Mammary epithelial cell (primary cell): ENCODE measurements around the gene ERBB4.

Experiments
- CTCF ChIP-seq, 2 donors: IDR thresholded peaks in 1 of 2; conservative IDR thresholded peaks in 1 of 2; 2 replicates each; pipeline ENCODE4 v1.5.1; 2011 to 2012; ENCODE audit warnings: inconsistent platforms in 2 of 2, low read length in 2 of 2, mild to moderate bottlenecking in 2 of 2, control low read depth in 1 of 2, low read depth in 1 of 2; ENCODE audit not compliant: insufficient read depth in 1 of 2; ENCODE audit errors: extremely low read depth in 1 of 2
- EZH2 ChIP-seq: IDR thresholded peaks from 2 replicates; pipeline ENCODE4 v1.6.1; 2012; ENCODE audit warnings: low read length, inconsistent platforms, borderline replicate concordance

- TF ChIP-seq CTCF (conservative IDR thresholded peaks at IDR 0.05 in 1 of 2, IDR thresholded peaks at IDR 0.05 in 1 of 2; ENCODE audit: extremely low read depth in 1 of 2, insufficient read depth in 1 of 2, low read depth in 1 of 2, low read length in 2 of 2): no peak
- TF ChIP-seq EZH2: no peak
Measured at GRCh38 chr2:211748339-211748738, 790.3 kb downstream of the ERBB4 start.
